Subcutaneous adipose tissue (tissue), 4 donors: ENCODE data around the gene MATN1. TPM values are rescaled to one million over a fixed set of nuclear protein-coding genes. Genes with fewer than 3 reads are reported as not detected.

Source experiments
- CTCF ChIP-seq: fragments of 450-650 bp; IDR thresholded peaks from one replicate; pipeline ENCODE4 v1.5.1; 2016; ENCODE audit warnings: low read depth, mild to moderate bottlenecking, control low read depth, antibody characterized with exemption, moderate library complexity
- total RNA-seq, 4 donors: library from RNA; depleted of rRNA; stranded (reverse); fragments of >200 nt; gene quantifications; one replicate each; pipeline ENCODE4 v1.1.0, GENCODE V29; 2016

The MATN1 gene
- total RNA-seq, 4 donors from 2014 or later = not detected

- TF ChIP-seq CTCF = no peak
Observed at GRCh38 chr1:30751830-30752650, 28.7 kb upstream of the MATN1 start.

- no peak for TF ChIP-seq CTCF
Observed at GRCh38 chr1:30750731-30751291, 27.4 kb upstream of the MATN1 start.

- TF ChIP-seq CTCF = no peak
Observed at GRCh38 chr1:30749691-30750583, 26.6 kb upstream of the MATN1 start.

GRCh38 chr1:30748699-30749401 lies 25.5 kb upstream of the MATN1 start:
- TF ChIP-seq CTCF = no peak

- no peak for TF ChIP-seq CTCF
Observed at GRCh38 chr1:30748098-30748698, 24.8 kb upstream of the MATN1 start.

GRCh38 chr1:30747033-30748008 lies 23.9 kb upstream of the MATN1 start:
- TF ChIP-seq CTCF = no peak
